Testis (tissue), 2 donors: Measurements from ENCODE around the gene GNG13.

Source experiments
- POLR2A ChIP-seq: fragments of 450-650 bp; IDR thresholded peaks from one replicate; pipeline ENCODE4 v1.6.1; 2017; ENCODE audit warnings: antibody characterized with exemption, mild to moderate bottlenecking, moderate library complexity
- TF ChIP-seq, protein P1 (sequence below), 3 experiments: fragments of 450-650 bp in 2 of 3; fragments of 200-600 bp in 1 of 3; sonication (generic) in 1 of 3; IDR thresholded peaks; one replicate each; pipeline ENCODE4 v1.5.1; 2016 to 2019; ENCODE audit warnings: antibody characterized with exemption in 3 of 3, mild to moderate bottlenecking in 2 of 3, moderate library complexity in 1 of 3

DNA sequence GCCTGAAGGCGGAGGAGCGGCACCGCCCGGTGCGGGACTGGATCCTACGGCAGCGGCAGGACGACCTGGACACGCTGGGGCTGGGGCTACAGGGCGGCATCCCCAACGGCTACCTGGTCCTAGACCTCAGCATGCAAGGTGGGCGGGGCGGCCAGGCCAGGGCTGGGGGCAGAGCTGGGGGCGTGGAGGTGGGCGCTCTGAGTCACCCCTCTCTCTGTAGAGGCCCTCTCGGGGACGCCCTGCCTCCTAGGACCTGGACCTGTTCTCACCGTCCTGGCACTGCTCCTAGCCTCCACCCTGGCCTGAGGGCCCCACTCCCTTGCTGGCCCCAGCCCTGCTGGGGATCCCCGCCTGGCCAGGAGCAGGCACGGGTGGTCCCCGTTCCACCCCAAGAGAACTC, 32.1 kb downstream of the GNG13 start:
- TF ChIP-seq POLR2A = no peak
- TF ChIP-seq, protein P1, sequence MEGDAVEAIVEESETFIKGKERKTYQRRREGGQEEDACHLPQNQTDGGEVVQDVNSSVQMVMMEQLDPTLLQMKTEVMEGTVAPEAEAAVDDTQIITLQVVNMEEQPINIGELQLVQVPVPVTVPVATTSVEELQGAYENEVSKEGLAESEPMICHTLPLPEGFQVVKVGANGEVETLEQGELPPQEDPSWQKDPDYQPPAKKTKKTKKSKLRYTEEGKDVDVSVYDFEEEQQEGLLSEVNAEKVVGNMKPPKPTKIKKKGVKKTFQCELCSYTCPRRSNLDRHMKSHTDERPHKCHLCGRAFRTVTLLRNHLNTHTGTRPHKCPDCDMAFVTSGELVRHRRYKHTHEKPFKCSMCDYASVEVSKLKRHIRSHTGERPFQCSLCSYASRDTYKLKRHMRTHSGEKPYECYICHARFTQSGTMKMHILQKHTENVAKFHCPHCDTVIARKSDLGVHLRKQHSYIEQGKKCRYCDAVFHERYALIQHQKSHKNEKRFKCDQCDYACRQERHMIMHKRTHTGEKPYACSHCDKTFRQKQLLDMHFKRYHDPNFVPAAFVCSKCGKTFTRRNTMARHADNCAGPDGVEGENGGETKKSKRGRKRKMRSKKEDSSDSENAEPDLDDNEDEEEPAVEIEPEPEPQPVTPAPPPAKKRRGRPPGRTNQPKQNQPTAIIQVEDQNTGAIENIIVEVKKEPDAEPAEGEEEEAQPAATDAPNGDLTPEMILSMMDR (IDR thresholded peaks at IDR 0.05) = no peak
